NCI-H146 (cell line): Measurements from ENCODE around the gene MRPL36.
"Not testable (repeated sequence)": the region's sequence is repeated elsewhere in the genome, so short reads cannot be mapped to it uniquely, and the experiment has no call there.

Experiments used
- DNase-seq: peaks from one replicate; lab custom pipeline; 2025; lab: John Stamatoyannopoulos, UW

Gene MRPL36

DNA sequence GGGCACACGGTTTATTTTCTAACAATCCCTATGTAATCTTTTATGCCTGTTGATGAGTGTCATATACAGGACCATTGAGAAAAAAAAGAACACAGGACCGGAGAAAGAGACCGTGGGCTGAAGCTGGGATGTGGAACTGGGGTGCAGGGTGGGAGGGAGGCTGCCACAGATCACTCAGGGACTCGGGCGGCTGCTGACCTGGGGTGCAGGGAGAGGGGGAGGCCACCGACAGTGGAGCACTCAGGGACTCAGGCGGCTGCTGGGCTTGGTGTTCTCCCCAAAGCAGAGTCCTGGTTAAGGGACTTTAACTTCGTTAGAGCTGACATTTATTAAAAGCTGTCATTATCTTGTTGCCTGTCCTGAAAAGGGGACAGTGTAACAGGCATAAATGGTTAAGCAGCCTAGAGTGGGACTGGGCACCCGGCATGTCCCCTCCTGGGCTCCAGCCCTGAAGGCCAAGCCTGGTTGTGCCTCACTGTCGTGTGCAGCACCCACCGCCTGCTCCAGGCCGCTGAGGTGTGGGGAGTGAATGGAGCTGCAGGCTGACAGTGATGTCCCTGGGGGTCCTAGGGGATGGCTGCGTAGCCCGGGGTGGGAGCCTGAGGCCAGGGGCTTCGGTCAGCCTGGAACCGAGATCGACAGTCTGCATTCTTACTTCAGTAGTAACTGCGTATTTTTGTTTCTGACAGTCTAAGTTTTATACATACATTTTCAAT is 15.6 kb upstream of the MRPL36 start:
- DNase-seq: no peak

DNA sequence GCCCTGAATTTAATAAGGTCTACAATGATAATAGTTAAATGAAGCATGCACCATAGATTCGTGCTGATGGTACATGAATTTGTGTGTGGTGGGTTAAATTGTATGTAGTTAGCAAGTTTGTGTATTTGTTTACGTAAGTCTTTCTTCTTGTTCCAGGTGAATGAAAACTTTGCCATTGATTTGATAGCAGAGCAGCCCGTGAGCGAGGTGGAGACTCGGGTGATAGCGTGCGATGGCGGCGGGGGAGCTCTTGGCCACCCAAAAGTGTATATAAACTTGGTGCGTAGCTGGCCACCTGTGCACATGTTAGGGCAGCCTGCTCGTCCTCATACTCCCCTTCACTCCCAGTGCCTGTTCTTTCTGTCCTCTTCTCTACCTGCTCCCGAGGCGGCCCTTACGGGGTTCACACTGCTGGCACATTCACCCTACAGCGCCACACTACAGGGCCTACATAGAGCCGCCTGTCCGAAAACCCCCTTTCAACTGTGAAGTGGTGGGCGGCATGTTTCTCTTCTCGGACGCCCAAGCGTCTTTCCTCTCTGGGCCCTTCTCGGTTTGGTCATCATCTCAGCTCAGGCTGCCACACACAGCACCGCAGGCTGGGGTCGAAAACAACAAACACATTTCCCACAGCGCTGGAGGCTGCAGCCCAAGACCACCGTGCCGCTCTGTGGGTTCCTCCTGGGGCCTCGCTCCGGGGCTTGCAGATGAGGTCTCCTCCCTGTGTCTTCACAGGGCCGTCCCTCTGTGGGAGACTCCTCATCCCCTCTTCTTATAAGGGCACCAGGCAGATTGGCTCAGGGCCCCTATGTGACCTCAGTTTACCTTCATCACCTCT is 14.8 kb upstream of the MRPL36 start:
- no peak for DNase-seq

DNA sequence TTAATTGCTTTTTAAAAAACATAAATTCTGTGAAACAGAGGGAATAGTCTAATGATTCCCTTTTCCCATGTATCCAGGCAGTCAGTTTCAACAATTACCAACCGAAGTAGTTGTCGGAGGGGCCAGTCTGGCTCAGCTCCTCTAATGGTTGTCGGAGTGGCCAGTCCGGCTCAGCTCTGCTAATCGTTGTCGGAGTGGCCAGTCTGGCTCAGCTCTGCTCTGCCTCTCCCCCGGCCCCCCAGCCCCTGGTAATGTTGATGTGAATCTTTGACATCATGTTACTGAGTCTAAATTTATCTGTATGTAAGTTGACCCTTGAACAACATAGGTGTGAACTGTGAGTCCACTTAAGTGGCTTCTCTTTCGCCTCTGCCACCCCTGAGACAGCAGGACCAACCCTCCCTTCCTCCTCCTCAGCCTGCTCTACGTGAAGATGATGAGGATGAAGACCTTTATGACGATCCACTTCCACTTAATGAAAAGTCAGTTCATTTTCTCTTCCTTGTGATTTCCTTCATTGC is 11.0 kb upstream of the MRPL36 start:
- no peak for DNase-seq

DNA sequence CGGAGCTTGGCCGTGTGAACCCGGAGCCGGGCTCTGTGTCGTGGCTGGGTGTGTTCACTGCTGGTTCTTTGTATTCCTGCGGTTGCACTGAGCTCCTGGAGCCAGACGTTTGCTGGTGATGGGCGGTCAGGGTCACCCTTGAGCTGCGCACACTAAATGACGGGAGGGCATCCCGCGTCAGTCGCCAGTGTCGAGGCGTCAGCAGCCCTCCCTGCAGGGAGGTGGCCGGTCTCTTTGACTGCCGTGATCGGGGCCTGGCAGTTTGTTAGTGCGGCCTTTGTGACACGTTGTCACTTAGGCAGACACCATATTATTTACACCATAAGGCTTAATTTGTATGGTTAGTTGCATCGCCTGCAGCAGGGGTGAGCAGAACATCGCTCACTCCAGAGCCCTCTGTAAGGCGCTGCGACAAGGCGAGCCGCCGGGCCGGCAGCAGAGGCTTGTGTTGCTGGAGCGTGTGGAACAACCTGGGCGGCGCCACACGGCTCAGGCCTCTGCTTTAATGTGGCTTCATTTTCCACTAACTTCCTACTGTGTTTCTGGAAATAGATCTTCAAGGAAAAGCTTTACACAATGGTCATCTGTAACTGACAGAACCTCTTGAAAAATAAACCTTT is 9.9 kb upstream of the MRPL36 start:
- DNase-seq: no peak

DNA sequence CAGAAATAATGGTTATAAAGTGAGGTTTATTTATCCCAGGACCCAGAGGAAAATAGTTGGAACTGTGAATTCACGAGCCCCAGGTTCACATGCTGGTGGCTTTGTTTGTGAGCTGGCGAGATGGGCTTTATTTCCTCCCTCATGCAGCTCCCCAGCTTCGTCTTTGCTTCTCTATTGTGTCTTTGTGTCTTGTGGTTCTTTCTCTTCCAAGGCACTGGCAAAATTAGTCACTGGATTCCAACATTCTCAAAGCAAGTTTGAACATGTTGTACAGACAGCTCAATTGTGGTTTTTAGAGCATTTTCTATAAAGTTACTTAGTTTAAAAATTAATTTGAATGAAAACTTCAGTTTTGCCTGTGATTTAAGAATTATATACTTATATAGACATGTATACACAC is 8.8 kb upstream of the MRPL36 start:
- no peak for DNase-seq

DNA sequence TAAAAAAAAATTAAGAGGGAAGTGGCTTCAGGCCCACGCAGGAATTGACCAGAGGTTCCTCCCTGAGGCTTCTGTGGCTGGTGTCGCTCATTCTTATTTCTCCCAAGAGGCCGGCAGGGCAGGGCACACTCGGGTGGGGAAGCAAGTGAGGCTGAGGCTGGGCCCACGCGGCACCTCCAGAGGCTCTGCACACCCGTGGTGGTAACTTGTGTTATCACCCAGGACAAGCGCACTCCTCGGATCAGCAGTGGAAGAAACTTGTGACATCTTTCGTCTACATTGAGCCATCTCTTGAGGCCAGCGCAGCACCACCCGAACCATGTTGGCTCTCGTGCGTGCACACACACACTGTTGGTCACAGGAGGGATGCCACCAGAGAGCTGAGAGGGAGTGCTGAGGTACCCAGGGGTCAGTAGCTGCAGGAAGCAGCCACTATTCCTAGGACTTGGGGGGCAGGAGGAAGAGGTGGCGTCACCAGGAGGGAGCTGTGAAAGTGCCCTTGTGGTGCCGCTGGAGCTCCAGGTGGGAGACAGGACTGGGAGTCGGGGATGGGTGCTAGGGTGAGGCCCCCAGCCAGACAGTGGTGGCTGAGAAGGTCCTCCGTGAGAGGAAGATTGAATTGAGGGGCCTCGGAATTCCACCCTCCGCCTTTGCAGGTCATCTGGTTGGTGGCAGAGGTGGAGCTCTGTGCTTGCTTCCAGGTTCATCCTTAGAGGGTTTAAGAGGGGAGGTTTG is 8.0 kb upstream of the MRPL36 start:
- DNase-seq: no peak

DNA sequence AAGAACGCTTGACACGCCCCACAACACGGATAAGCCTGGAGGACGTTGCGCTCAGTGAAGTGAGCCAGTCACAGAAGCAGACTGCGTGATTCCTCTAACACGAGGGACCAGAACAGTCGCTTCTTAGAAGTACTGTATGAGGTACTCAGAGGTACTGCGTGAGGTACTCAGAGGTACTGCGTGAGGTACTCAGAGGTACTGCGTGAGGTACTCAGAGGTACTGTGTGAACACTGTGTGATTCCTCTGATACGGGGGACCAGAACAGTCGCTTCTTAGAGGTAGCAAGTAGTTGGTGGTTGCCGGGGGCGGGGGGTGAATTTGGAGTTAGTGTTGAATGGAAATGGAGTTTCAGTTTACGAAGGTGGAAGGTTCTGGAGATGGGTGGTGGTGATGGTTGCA is 7.3 kb upstream of the MRPL36 start:
- DNase-seq: no peak

DNA sequence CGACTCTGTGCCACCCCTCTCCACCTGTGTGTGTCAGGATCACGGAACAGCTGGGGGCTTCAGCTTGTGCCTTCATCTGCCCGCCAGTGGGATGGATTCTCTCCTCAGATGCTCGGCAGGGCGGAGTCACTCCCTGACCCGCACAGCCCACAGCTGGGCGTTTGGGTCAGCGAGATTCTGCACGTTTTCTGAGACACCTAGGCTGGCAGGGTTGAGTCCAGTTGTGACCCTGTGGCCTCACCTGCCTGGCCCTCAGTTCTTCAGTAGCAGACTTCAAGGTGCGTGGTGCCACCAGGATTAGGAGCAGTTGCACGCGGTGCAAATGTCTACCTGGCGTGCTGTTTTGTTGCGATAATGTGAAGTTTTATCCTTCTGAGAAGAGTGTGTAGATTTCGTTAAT is 6.6 kb upstream of the MRPL36 start:
- DNase-seq: no peak

DNA sequence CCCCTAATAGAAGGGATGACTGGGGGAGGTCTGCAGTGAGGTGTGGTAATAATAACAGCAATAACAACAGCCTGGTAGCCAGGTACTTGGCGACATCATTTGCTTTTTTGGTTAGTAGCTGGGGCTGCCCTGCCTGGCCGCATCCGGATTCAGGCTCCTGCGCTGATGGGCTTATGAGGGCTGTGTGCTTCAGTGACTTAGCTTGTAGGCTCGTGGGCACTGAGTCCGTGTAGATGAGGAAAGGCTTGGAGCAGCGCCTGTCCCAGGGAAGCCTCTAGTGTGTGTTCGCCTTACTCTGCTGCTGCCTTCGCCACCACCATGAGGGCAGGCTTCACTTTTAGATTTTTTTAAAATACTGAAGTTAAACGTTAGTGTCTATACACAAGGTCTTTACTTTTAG is 6.1 kb upstream of the MRPL36 start:
- no peak for DNase-seq

DNA sequence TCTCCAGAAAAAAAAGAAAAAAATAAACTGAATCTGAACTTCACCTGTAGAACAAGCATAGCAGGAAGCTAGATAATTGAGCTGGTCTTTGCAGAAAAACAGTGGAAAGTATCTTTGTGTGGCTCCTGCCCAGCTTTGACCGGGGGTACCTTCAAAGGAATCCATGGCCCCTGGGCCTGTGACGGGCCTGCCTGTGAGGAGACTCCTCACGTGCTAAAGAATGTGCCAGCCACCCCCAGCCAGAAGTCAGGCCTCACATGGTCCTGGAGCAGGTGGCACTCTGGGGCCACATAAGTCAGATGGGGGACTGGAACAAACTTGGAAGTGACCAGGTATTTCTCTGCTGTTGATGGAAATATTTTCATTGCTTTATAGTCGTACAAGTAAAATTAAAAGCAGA is 5.7 kb upstream of the MRPL36 start:
- no peak for DNase-seq

DNA sequence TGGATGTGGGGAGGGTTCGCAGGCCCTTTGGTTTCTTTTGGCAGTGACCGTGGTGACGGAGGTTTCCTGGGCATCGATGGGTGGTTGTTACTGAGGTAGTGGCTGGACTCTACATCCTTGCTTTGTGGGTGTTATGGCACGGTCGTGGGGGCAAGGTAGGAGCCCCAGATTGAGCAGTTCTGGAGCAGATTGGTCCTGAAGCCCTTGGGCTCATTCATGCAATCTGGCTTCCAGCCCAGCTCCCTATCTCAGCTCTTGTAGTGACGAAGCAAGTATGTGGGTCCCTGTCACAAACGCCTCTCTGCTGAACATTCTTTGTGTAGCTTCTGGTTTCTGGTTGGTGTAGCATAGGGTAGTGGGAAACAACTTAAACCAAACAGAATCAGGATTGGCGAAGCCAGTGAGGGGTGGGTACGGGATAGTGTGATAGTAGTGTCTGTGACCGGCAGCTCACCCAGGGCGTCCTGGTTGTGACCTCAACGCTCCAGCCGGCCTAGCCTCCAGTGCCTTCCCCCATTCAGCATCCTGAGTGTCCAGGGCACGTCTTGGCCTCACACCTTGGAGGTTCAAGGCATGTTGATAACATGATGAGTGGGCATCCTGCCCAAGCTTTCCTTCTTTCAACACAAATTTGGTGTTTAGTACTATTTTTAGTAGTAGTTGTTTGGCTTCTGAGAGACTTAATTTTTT is 4.5 kb upstream of the MRPL36 start:
- DNase-seq: no peak

DNA sequence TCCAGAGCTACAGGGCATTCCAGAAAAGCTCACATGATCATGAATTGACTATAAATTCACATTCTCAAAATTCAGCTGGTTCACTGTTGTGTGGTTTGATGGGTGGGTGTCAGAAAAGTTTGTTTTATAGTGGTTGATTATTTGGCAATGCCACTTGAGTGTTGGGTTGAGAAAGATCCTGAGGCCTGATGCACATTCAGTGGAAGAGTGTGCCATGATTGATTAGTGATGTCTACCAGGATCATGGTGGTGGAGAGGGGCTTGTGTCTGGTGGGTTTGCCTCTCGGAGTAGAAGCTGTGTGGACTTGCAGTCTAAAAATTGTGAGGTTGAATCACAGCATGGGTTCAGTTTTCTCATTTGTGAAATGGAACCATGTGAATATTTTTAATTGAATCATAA is 3.6 kb upstream of the MRPL36 start:
- no peak for DNase-seq

DNA sequence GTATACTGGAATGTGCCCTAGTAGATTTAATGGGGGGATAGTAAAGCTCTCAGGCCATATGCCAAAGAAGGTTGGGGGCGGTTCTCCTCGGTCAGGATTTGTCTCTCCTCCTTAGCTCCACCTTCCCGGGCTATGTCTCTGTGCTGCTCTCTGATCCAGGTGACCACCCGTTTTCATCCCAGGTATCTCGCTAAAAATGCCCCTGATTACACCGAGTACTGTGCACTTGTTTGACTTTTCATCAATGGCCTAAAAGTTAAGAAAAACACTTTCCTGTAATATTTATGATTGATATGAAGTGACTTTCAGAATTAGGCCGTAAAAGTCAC is 2.3 kb upstream of the MRPL36 start:
- DNase-seq: peak; percentile 33

DNA sequence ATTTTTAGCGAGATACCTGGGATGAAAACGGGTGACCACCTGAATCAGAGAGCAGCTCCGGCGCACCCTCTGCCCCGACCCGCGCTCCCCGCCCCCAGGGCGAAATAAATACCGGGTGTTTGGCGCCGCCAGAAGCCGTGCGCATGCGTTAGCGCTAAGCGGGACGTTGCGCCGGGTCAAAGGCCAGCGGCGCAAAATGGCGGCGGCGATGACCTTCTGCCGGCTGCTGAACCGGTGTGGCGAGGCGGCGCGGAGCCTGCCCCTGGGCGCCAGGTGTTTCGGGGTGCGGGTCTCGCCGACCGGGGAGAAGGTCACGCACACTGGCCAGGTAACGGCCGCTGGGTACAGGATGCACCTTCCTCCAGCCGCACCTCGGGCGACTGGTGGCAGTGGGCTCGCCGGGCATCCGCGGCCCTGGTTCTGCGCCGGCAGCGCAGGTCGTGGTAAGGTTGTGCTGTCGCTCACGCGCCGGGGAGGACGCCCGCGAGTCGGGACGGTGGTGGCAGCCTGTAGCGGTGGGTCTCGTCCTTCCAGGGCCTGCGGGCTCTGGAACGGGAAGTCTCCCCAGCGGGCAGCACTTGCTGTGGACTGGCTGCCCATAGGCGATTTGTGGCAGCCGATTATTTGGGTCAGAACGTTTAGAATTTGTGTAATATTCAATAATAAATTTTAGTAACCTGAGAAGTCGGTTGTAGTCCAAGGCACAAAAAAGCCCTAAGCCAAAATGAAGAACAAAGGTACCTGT is 1.8 kb upstream of the MRPL36 start, which contains the start of gene NDUFS6:
Gene NDUFS6, plus strand, starts transcription at position 186 of the 745 bp plus-strand sequence. Its CDS starts 11 bp downstream, at position 197.
- peak; percentile 79 for DNase-seq

DNA sequence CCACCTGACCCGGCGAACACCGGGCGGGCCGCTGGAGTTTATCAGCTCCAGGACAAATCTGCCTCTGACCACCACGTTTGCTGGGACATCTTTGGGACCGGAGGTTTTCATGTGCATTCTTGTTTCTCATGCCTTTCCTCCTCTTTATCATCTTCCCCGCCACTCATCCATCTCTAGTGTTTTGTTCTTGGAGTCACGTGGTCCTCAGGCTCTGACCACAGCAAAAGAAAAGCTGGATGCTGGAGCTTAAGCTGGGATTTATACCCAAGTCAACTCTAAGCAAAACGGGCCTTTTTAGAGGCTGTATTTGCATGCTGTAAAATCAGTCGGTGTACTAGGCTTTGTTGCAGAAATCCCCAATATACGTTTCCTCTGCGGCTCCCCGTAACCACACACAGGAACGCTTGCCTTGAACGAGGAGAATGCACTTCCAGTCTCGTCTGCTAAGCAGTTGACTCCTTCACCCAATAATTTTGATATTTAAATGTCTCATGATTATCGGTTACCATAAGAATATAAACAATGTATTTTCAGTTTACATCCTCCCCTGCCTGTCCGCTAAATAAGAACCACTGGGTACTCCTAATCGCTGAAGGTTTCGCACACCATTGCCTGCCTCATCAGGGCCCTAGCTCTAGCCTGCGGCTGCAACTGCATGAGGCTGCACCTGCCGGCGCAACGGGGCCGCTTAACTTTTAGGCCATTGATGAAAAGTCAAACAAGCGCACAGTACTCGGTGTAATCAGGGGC is 1.0 kb upstream of the MRPL36 start:
- peak; percentile 74 for DNase-seq

DNA sequence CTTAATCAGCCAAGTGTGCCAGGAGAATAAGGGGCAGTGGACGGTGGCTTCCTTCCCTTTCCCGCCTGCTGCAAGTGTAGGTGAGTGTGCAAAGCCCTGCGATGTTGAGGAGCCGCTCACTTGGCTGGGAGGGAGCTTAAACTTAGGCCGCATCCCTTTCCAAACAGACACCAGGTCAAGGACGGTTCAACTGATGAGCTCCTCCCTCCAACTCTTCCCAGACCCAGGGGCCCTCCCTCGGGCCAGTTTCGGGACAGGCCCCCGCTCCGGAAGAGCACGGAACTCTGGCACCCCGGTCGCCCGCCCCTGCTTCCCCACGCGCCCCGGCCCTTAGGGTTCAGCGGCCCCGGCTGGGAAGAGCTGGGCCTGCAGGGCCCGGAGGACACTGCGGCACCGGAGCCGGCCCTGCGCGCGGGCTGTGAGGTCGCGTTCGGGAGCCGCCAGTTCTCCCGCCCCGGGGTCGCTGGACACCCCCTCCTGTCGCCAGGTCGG is 481 bp downstream of the MRPL36 start:
- peak; percentile 21 for DNase-seq

DNA sequence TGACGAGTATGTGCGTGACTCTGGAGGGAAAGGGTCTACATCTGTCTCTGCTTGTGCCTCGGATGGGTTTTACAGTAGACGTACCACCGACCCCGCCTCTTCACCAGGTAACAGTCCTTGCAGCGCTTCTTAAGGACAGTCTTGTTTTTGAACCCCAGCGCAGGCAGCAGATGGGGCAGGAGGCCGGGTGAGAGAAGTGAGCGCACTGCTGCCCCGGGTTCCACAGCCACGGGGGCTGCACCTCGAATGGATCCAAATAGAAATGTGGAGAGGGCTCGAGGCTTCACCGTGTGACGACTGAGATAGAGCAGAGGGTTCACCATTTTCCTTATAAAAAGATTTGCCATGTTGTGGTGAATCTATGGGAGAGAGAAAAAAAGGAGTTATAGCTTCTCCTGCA is 1.0 kb downstream of the MRPL36 start:
- DNase-seq: not testable (repeated sequence)

DNA sequence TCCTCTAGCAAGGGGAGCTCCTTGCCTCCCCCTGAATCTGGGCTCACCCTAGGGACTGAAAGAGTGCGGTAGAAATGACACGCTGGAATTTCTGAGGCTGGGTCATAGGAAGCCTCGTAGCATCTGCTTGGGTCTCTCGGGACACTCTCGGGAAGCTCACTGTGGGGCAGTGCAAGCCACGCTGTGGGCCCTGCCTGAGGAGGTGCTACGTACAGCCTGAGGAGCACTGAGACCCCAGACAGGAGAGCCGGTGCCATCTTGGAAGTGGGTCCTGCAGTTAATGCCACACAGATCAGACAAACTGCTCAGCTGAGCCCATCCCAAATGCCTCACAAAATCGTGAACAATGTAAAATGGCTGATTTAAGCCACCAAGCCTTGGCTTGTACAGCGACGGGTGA is 1.8 kb downstream of the MRPL36 start:
- DNase-seq: no peak

DNA sequence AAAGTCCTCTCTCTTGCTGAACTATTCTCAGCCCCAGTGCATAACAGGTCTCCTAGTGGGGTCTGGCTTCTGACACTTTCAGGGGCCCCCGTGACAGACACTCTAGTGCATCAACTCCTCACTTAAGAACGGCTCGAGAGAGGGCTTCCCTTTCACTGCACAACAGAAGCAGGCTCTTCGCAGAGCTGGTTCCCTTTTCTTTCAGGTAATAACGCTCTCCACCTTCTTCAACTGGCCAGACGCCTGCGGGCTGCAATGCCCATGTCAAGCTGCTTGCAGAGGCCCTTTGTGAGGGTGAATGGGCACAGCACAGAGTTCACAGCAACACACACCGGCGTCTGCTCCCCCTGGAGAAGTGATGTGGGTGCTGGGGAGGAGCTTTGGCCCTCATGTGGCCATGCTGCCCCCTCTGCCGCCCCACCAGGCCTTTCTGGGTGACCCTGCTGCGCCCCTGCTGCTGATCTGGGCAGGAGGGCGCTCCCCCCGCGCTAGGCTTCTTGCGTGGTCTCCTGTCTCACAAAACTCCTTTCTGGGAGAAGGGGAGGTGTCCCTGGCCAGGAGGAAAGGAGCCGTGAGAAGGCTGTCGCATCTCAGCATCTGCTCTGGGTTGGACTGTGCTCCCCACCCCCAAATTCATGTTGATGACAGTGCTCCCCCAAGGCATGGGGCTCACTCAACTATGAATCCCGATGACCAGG is 2.4 kb downstream of the MRPL36 start:
- DNase-seq: no peak
